IMR-90 (cell line): ENCODE results near the gene CDHR1. TPM values are rescaled to one million over a fixed set of nuclear protein-coding genes. Genes with fewer than 3 reads are reported as not detected.

Experiments used
- ATAC-seq: fragments of 200-7000 bp; cut with Tn5 transposase; 2 replicates; pipeline ENCODE4 v1.9.1; 2020; ENCODE audit warnings: low read depth, mild to moderate bottlenecking, moderate library complexity
- BruUV-seq: library from RNA; stranded (reverse); fragments of 400-500 nt; replicated peaks from 2 replicates; lab custom pipeline; 2021; lab: Mats Ljungman, UMichigan
- CTCF ChIA-PET: fragments of 300-600 bp; formaldehyde crosslinking; extraction: SDS; loops from one replicate; lab custom pipeline; 2021; ENCODE audit warnings: antibody characterized with exemption; lab: Yijun Ruan, JAX
- POLR2A ChIA-PET: fragments of 300-600 bp; sonication (Branson Sonifier 250); formaldehyde crosslinking; loops from one replicate; lab custom pipeline; 2022; ENCODE audit warnings: antibody characterized with exemption; ENCODE audit not compliant: unreplicated experiment; lab: Charles Lee
- DNase-seq: peaks from one replicate; pipeline ENCODE4 v3.0.0; 2013
- H2AFZ ChIP-seq: replicated peaks from 2 replicates; pipeline ENCODE3; 2013; ENCODE audit warnings: low read length, mild to moderate bottlenecking; ENCODE audit not compliant: poor library complexity
- H2AK5ac ChIP-seq: 2 replicates; pipeline ENCODE4 v1.6.1; 2013; ENCODE audit warnings: low read depth, low read length, inconsistent platforms
- H2AK9ac ChIP-seq: replicated peaks from 2 replicates; pipeline ENCODE3; 2013; ENCODE audit warnings: mild to moderate bottlenecking, low read depth, low read length, moderate library complexity; ENCODE audit not compliant: poor library complexity
- H2BK120ac ChIP-seq: 2 replicates; pipeline ENCODE4 v1.6.1; 2013; ENCODE audit warnings: low read depth, low read length, inconsistent platforms
- H2BK15ac ChIP-seq: 3 replicates; pipeline ENCODE4 v1.6.1; 2013; ENCODE audit warnings: low read depth, low read length, inconsistent platforms
- H2BK20ac ChIP-seq: 2 replicates; pipeline ENCODE4 v1.6.1; 2013; ENCODE audit warnings: low read depth, mild to moderate bottlenecking, inconsistent platforms, low read length, moderate library complexity
- H2BK5ac ChIP-seq: 2 replicates; pipeline ENCODE4 v1.6.1; 2013; ENCODE audit warnings: mild to moderate bottlenecking, low read depth, low read length, inconsistent platforms; ENCODE audit not compliant: poor library complexity, severe bottlenecking
- H3K14ac ChIP-seq: replicated peaks from 2 replicates; pipeline ENCODE4 v1.6.1; 2013; ENCODE audit warnings: low read depth, low read length, inconsistent platforms
- H3K18ac ChIP-seq: 2 replicates; pipeline ENCODE4 v1.6.1; 2013; ENCODE audit warnings: low read depth, low read length, control low read depth
- H3K23ac ChIP-seq: 2 replicates; pipeline ENCODE4 v1.6.1; 2013; ENCODE audit warnings: low read depth, low read length, inconsistent platforms
- H3K27ac ChIP-seq: 2 replicates; pipeline ENCODE4 v1.5.1; 2013; ENCODE audit warnings: mild to moderate bottlenecking, control low read depth, low read length; ENCODE audit not compliant: insufficient read depth
- H3K27me3 ChIP-seq: 2 replicates; pipeline ENCODE4 v1.6.1; 2013; ENCODE audit warnings: low read length; ENCODE audit not compliant: control insufficient read depth, insufficient read depth
- H3K36me3 ChIP-seq: 2 replicates; pipeline ENCODE4 v1.6.1; 2013; ENCODE audit warnings: low read length, mixed read lengths; ENCODE audit not compliant: control insufficient read depth, insufficient read depth
- H3K4ac ChIP-seq: 2 replicates; pipeline ENCODE4 v1.6.1; 2013; ENCODE audit warnings: low read depth, low read length, inconsistent platforms
- H3K4me1 ChIP-seq: 2 replicates; pipeline ENCODE4 v1.6.1; 2013; ENCODE audit warnings: low read length, mixed read lengths; ENCODE audit not compliant: control insufficient read depth, insufficient read depth
- H3K4me2 ChIP-seq: 2 replicates; pipeline ENCODE4 v1.6.1; 2013; ENCODE audit warnings: low read depth, mild to moderate bottlenecking, control low read depth, low read length, moderate library complexity
- H3K4me3 ChIP-seq: 2 replicates; pipeline ENCODE4 v1.5.1; 2013; ENCODE audit warnings: low read depth, mild to moderate bottlenecking, control low read depth, low read length, moderate library complexity; ENCODE audit not compliant: insufficient read depth
- H3K56ac ChIP-seq: 2 replicates; pipeline ENCODE4 v1.6.1; 2013; ENCODE audit warnings: low read length, inconsistent platforms; ENCODE audit not compliant: insufficient read depth; ENCODE audit errors: extremely low read depth
- H3K79me1 ChIP-seq, 2 experiments: 2 replicates each; pipeline ENCODE4 v1.6.1; 2013; ENCODE audit warnings: low read length in 2 of 2, inconsistent platforms in 1 of 2, low read depth in 1 of 2
- H3K9ac ChIP-seq: 2 replicates; pipeline ENCODE4 v1.6.1; 2013; ENCODE audit warnings: low read depth, low read length, control low read depth
- H3K9me1 ChIP-seq: 2 replicates; pipeline ENCODE4 v1.6.1; 2013; ENCODE audit warnings: low read length, inconsistent platforms; ENCODE audit not compliant: insufficient read depth
- H3K9me3 ChIP-seq: 2 replicates; pipeline ENCODE4 v1.6.1; 2013; ENCODE audit warnings: low read length; ENCODE audit not compliant: control insufficient read depth, insufficient read depth
- H4K20me1 ChIP-seq: 2 replicates; pipeline ENCODE4 v1.6.1; 2013; ENCODE audit warnings: low read length, inconsistent platforms; ENCODE audit not compliant: insufficient read depth
- H4K5ac ChIP-seq: 2 replicates; pipeline ENCODE4 v1.6.1; 2013; ENCODE audit warnings: mild to moderate bottlenecking, low read depth, low read length, control low read depth
- H4K8ac ChIP-seq, 2 experiments: 2 replicates each; pipeline ENCODE4 v1.6.1; 2013; ENCODE audit warnings: low read depth in 2 of 2, low read length in 2 of 2, control low read depth in 1 of 2, inconsistent platforms in 1 of 2
- H4K91ac ChIP-seq: 2 replicates; pipeline ENCODE4 v1.6.1; 2013; ENCODE audit warnings: low read depth, low read length, inconsistent platforms; ENCODE audit not compliant: insufficient read depth
- BHLHE40 ChIP-seq: fragments of 150-350 bp; IDR thresholded peaks from 2 replicates; pipeline ENCODE4 v1.6.1; 2016; ENCODE audit warnings: mild to moderate bottlenecking, low read depth, low read length
- MXI1 ChIP-seq: IDR thresholded peaks from 2 replicates; pipeline ENCODE4 v1.6.1; 2012; ENCODE audit warnings: low read depth, mild to moderate bottlenecking, low read length, moderate library complexity, borderline replicate concordance
- RAD21 ChIP-seq: IDR thresholded peaks from 2 replicates; pipeline ENCODE4 v1.6.1; 2012; ENCODE audit warnings: low read length, improper control_type of control experiment
- WGBS, 2 experiments: methylation state at CpG; one replicate each; pipeline versions ENCODE4 v1.1.5 to v1.1.7; 2013; ENCODE audit warnings: missing lambda C conversion rate in 2 of 2; ENCODE audit not compliant: insufficient read length in 1 of 2; ENCODE audit errors: extremely low coverage in 2 of 2; 5-methylcytosine and 5-hydroxymethylcytosine counted together
- dilution Hi-C: fragments of 300-500 bp; cut with HindIII; formaldehyde crosslinking; loops from one replicate; pipeline ENCODE4 v1.14.3; 2018; ENCODE audit warnings: low sequenced_read_pairs; ENCODE audit not compliant: unreplicated experiment
- in situ Hi-C: fragments of 300-500 bp; cut with MboI; formaldehyde crosslinking; loops from 3 replicates; pipeline ENCODE4 v1.14.3; 2019; ENCODE audit warnings: low sequenced_read_pairs, inconsistent platforms, mixed read lengths
- intact Hi-C: fragments of 100-400 bp; cut with micrococcal nuclease; formaldehyde crosslinking; loops from 2 replicates; pipeline ENCODE4 v1.10.0; 2022
- polyA plus RNA-seq, 3 experiments: library from polyadenylated mRNA; depleted of rRNA; stranded (reverse); fragments of >200 nt; gene quantifications; 2 replicates each; pipeline ENCODE4 v1.2.3, GENCODE V29; 2012; ENCODE audit warnings: low replicate concordance in 1 of 3
- total RNA-seq: library from RNA; depleted of rRNA; stranded (reverse); fragments of >200 nt; gene quantifications from 2 replicates; pipeline ENCODE4 v1.2.3, GENCODE V29; 2012

CDHR1 gene
- total and polyA plus RNA-seq, 2 of the 4 experiments (the other 2 are of a cell fraction) = not detected

DNA sequence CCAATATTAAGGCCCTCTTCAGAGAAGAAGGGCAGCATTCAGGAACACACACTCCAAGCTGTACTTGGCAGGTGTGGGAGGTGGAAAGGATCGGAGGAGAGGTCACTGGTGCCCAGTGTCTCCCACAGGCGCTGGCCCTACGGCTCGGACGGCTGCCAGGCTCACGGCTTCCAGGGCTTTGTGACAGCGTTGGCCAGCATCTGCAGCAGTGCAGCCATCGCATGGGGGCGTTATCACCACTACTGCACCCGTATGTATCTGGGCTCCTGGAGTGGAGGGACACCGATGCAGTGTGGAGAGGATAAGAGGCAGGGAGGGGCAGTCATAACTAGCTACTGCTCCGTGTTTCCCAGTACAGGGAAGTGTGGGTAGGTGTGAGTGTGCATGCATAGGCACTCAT, 54.5 kb downstream of the CDHR1 start:
- no peaks in the 10 kb centered on the region for H3K9me1 ChIP-seq
- no peaks in the 10 kb centered on the region for H3K36me3 ChIP-seq
- no TSS peak for BruUV-seq
- no peak overlapping the region for H3K4me3 ChIP-seq
- no peak overlapping the region for H3K4ac ChIP-seq
- no peak overlapping the region for H2AK9ac ChIP-seq
- no peaks in the 10 kb centered on the region for H3K4me1 ChIP-seq
- H4K20me1 ChIP-seq = no peaks in the 10 kb centered on the region
- H3K18ac ChIP-seq = no peak overlapping the region
- no peak overlapping the region for H2BK15ac ChIP-seq
- no peak overlapping the region for H4K8ac ChIP-seq
- DNase-seq = no peak
- no peak overlapping the region for H4K91ac ChIP-seq
- H3K4me2 ChIP-seq = no peak overlapping the region
- H4K5ac ChIP-seq = no peak overlapping the region
- no peak overlapping the region for H3K23ac ChIP-seq
- WGBS, 2 experiments = no CpG with 5 or more reads among the region's 12 CpGs
- no peak overlapping the region for H2BK5ac ChIP-seq
- ATAC-seq = no peak
- H3K56ac ChIP-seq = no peak overlapping the region
- ChIA-PET CTCF (no interaction called here), POLR2A (no interaction called here)
- peaks cover 4% of the 10 kb centered on the region; the same call in 1 of the 2 replicates for H3K9me3 ChIP-seq
- H2BK20ac ChIP-seq = no peak overlapping the region
- intact Hi-C loops = no loop called here
- no peak overlapping the region for H3K14ac ChIP-seq
- no peak overlapping the region for H2BK120ac ChIP-seq
- in situ Hi-C loops = no loop called here
- no peak overlapping the region for H2AK5ac ChIP-seq
- no peak overlapping the region for H3K27ac ChIP-seq
- H3K27me3 ChIP-seq = peaks cover 41% of the 10 kb centered on the region
- H3K79me1 ChIP-seq = no peaks in the 10 kb centered on the region
- dilution Hi-C loops = no loop called here
- H2AFZ ChIP-seq = peak overlapping the region; percentile 38
- TF ChIP-seq RAD21 (no peak), BHLHE40 (no peak), MXI1 (no peak)
- no peak overlapping the region for H3K9ac ChIP-seq
